Tibial artery (tissue), 4 donors: ENCODE measurements around the gene UBE2R2.

Source experiments
- DNase-seq, 2 donors: peaks; one replicate each; pipeline ENCODE4 v3.0.0-alpha.2; 2019
- H3K27ac ChIP-seq, 2 donors: fragments of 200-600 bp; sonication (generic) in 1 of 2; 1 replicate in 1 of 2; 2 replicates in 1 of 2; pipeline ENCODE4 v1.5.1; 2018 to 2019; ENCODE audit warnings: mild to moderate bottlenecking in 1 of 2
- H3K27me3 ChIP-seq, 2 donors: fragments of 200-600 bp; sonication (generic) in 1 of 2; one replicate each; pipeline versions ENCODE4 v1.5.1 to v1.6.0; 2016 to 2019
- H3K36me3 ChIP-seq, 3 donors: fragments of 200-600 bp; sonication (generic) in 2 of 3; one replicate each; pipeline ENCODE4 v1.5.1; 2016 to 2019; ENCODE audit warnings: mild to moderate bottlenecking in 2 of 3
- H3K4me1 ChIP-seq, 4 donors: fragments of 200-600 bp; sonication (generic) in 2 of 4; 1 replicate in 3 of 4; 2 replicates in 1 of 4; pipeline ENCODE4 v1.5.1; 2016 to 2019
- H3K4me3 ChIP-seq, 2 donors: fragments of 200-600 bp; sonication (generic) in 1 of 2; 1 replicate in 1 of 2; 2 replicates in 1 of 2; pipeline ENCODE4 v1.5.1; 2018 to 2019; ENCODE audit warnings: mild to moderate bottlenecking in 2 of 2
- H3K9me3 ChIP-seq, 3 donors: fragments of 200-600 bp; sonication (generic) in 1 of 3; one replicate each; pipeline ENCODE4 v1.5.1; 2016 to 2019
- intact Hi-C: fragments of 100-400 bp; cut with DNase I; formaldehyde crosslinking; loops from one replicate; pipeline ENCODE4 v1.15.0; 2023; ENCODE audit warnings: low total_unique reads
- TF ChIP-seq, protein P1 (sequence below), 2 experiments: fragments of 200-600 bp in 1 of 2; fragments of 450-650 bp in 1 of 2; IDR thresholded peaks; one replicate each; pipeline ENCODE4 v1.5.1; 2017 to 2019; ENCODE audit warnings: antibody characterized with exemption in 2 of 2, mild to moderate bottlenecking in 1 of 2, moderate library complexity in 1 of 2

Gene UBE2R2

DNA sequence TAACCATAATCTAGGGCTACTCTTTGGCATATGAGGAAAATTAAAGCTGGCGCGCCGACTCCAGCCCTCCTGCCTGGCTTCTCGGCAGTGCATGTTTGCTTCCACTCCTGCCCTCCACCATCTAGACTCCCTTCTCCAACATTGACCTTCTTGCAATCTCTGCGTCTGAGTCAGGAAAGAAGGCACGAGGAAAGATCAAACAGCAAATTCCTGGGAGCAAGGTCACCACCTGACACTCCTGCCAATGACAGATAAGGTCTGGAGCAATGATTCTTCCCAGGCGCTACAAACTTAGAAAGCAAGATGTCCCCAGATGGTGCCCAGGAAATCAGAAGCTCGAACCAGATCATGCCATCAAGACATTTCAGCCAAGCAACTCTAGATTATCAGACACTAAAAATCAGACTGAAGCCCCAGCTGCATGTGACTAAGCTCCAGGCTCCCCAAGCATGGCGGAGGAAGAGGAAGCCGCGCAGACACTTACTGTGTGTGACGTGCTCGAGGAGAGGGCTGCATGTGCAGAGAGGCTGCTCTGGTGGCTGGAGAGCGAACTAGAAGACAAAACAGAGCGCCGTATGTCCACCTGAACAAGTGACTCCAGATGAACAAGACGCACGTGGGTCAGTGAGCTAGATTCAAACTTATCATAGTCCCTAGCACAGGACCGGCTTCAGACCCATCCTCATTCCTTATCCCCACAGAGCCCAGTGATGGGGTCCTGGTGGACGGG lies 115.3 kb downstream of the UBE2R2 start:
- H3K27me3 ChIP-seq = no peaks in the 10 kb centered on the region
- no peak for DNase-seq
- no peak overlapping the region for H3K27ac ChIP-seq
- intact Hi-C loops = no loop called here
- no peak overlapping the region for H3K4me3 ChIP-seq
- H3K4me1 ChIP-seq = no peaks in the 10 kb centered on the region
- H3K9me3 ChIP-seq = no peaks in the 10 kb centered on the region
- TF ChIP-seq, protein P1, sequence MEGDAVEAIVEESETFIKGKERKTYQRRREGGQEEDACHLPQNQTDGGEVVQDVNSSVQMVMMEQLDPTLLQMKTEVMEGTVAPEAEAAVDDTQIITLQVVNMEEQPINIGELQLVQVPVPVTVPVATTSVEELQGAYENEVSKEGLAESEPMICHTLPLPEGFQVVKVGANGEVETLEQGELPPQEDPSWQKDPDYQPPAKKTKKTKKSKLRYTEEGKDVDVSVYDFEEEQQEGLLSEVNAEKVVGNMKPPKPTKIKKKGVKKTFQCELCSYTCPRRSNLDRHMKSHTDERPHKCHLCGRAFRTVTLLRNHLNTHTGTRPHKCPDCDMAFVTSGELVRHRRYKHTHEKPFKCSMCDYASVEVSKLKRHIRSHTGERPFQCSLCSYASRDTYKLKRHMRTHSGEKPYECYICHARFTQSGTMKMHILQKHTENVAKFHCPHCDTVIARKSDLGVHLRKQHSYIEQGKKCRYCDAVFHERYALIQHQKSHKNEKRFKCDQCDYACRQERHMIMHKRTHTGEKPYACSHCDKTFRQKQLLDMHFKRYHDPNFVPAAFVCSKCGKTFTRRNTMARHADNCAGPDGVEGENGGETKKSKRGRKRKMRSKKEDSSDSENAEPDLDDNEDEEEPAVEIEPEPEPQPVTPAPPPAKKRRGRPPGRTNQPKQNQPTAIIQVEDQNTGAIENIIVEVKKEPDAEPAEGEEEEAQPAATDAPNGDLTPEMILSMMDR (IDR thresholded peaks at IDR 0.05) = no peak
- peaks cover 52 to 82% (median 70%) of the 10 kb centered on the region in 3 donors for H3K36me3 ChIP-seq

DNA sequence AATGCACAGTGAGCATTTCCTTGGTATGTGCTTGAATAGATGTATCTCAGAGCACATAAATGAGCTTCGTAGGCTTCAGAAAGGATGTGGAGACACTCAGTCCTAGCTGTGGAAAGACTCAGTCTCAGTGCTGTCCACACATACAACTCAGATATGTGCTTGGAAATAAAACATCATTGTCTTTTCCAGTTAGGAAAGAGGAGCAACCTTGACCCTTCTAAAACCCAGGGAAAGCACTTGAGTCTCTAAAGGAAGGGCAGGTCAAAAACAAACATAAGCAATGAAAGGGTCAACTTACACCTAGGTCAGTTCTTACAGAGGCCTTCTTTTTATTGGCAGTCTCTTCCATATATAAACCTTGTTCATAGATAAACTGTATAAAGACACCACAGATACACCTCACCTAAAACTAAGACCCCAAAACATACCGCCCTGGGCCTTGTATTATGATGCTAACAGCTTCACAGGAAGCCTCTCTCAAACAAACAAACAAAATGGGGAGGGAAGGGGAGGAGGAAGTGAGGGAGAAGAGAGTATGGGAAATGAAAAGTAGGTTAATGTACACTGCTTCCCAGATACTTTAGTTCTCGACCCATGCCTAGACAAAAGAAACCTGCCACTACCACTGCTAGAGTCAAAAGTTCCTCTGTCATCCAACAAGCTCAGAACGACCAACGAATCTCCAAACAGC lies 117.4 kb downstream of the UBE2R2 start:
- peaks cover 44 to 71% (median 53%) of the 10 kb centered on the region in 3 donors for H3K36me3 ChIP-seq
- TF ChIP-seq, protein P1 (IDR thresholded peaks at IDR 0.05) = no peak
- intact Hi-C loops = no loop called here

DNA sequence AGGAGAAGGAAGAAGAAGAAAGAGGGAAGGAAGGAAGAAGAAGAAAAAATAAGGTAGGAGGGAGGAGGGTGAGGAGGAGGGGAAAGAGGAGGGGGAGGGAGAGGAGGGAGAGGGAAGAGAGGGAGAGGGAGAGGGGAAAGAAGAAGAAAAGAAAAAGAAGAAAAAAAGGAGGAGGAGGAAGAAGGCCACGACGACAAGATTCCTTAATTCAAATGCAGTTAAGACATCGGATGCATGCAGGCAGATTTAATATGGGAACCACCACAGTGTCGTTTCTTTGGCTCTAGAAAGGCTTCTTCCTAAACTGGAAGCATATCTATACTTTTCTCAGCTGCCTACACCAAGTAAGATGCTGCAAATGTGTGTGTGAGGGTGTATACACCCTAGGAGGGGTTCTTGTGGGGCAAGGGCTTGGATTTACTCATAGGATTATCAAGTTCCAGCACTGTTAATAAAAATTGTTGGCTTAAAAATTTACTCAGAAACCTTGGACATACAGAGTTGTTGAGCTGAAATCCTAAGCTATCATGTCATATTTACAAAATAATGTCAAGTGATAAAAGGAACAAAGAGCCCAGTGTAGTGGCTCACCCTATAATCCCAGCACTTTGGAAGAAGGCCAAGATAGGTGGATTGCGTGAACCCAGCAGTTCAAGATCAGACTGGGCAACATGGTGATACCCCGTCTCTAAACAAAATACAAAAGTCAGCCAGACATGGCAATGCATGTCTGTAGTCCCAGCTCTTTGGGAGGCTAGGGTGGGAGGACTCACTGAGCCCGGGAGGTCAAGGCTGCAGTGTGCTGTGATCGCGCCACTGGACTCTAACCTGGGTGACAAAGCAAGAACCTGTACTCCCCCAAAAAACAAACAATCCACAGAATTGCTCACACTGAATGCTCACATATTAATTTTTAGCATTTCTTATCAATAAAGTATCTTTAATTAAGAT lies 123.2 kb downstream of the UBE2R2 start:
- Histone ChIP-seq H3K4me1 (peaks cover 0 to 17% (median 0%) of the 10 kb centered on the region in 4 donors), H3K27me3 (no peaks in the 10 kb centered on the region), H3K9me3 (no peaks in the 10 kb centered on the region), H3K27ac (no peak overlapping the region), H3K36me3 (peaks cover 19 to 63% (median 36%) of the 10 kb centered on the region in 3 donors), H3K4me3 (no peak overlapping the region)
- TF ChIP-seq, protein P1 (IDR thresholded peaks at IDR 0.05) = no peak
- DNase-seq = no peak
- intact Hi-C loops = loop anchor here (10.0 kb wide), 1 partner anchor 75 kb away; no protein-coding TSS in a partner anchor

More for the DNA sequence above, 117.4 kb downstream of the UBE2R2 start:
- H3K4me1 ChIP-seq = no peaks in the 10 kb centered on the region
- no peak for DNase-seq
- no peaks in the 10 kb centered on the region for H3K27me3 ChIP-seq
- no peaks in the 10 kb centered on the region for H3K9me3 ChIP-seq
- no peak overlapping the region for H3K4me3 ChIP-seq
- H3K27ac ChIP-seq = no peak overlapping the region

DNA sequence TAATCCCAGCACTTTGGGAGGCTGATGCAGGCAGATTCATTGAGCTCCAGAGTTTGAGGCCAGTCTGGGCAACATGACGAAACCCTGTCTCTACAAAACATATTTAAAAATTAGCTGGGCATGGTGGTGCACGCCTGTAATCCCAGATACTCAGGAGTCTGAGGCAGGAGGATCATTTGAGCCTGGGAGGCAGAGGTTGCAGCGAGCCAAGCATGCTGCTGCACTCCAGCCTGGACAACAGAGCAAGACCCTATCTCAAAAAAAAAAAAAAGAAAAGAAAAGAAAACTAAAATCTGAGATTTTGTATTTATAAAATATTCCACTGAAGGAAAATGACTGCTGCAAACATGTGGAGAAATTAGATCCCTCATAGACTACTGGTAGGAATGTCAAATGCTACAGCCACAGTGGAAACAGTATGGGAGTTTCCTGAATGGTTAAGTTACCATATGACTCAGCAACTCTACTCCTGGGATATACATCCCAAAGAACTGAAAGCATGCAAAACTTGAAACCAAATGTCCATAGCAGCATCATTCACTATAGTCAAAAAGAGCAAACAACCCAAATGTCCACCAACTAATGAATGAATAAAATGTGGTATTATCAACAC lies 125.6 kb downstream of the UBE2R2 start:
- H3K27me3 ChIP-seq = no peaks in the 10 kb centered on the region
- no peaks in the 10 kb centered on the region for H3K9me3 ChIP-seq
- H3K36me3 ChIP-seq = peaks cover 14 to 51% (median 24%) of the 10 kb centered on the region in 3 donors
- peaks cover 0 to 35% (median 10%) of the 10 kb centered on the region in 4 donors for H3K4me1 ChIP-seq
- no peak overlapping the region for H3K27ac ChIP-seq
- H3K4me3 ChIP-seq = no peak overlapping the region
- DNase-seq = no peak
- intact Hi-C loops = loop anchor here (10.0 kb wide), 1 partner anchor 78 kb away; no protein-coding TSS in a partner anchor
- TF ChIP-seq, protein P1 (IDR thresholded peaks at IDR 0.05) = no peak

DNA sequence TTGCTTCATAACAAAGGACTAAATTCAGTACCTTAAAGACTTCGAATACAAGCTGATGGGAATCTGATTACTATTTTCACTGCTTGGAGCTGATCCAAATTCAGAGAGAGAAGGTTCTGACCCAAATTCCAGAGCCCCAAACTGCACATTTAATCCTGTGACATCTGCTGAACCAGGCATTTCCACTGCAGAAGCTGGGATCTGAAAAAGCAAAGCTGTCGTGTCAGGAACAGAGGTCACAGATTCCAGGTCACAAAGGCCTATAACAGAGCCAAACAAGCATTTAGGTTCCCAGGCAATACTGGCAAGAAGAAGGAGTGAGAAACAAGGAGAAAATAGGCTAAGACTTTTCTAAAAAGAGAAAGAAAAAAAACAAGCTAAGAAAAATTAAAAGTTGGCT lies 126.4 kb downstream of the UBE2R2 start:
- peaks cover 14 to 49% (median 24%) of the 10 kb centered on the region in 3 donors for H3K36me3 ChIP-seq
- peaks cover 0 to 36% (median 10%) of the 10 kb centered on the region in 4 donors for H3K4me1 ChIP-seq
- TF ChIP-seq, protein P1 (IDR thresholded peaks at IDR 0.05) = no peak
- intact Hi-C loops = loop anchor here (10.0 kb wide), 1 partner anchor 79 kb away; no protein-coding TSS in a partner anchor
- no peak overlapping the region for H3K27ac ChIP-seq
- no peak overlapping the region for H3K4me3 ChIP-seq
- H3K9me3 ChIP-seq = no peaks in the 10 kb centered on the region
- DNase-seq = no peak
- H3K27me3 ChIP-seq = no peaks in the 10 kb centered on the region
